NCI-H460 (cell line): ENCODE data around the gene MBD6. TPM values are rescaled to one million over a fixed set of nuclear protein-coding genes. Genes with fewer than 3 reads are reported as not detected.
A peak's percentile ranks its signal among the peaks of the same experiment; 100 is the strongest.

Experiments
- DNase-seq: peaks from one replicate; pipeline ENCODE4 v3.0.0-alpha.2; 2016; ENCODE audit warnings: low read depth; ENCODE audit errors: extremely low read depth
- polyA plus RNA-seq: library from polyadenylated mRNA; depleted of rRNA; stranded (reverse); fragments of >200 nt; gene quantifications from 2 replicates; pipeline ENCODE4 v1.2.3, GENCODE V29; 2014; cell fraction: nucleus; rRNA removed
- total RNA-seq: library from RNA; depleted of rRNA; stranded (reverse); fragments of >200 nt; shearing (Covaris generic); gene quantifications from 2 replicates; pipeline ENCODE4 v1.2.3, GENCODE V29; 2014; rRNA removed

Gene MBD6, protein sequence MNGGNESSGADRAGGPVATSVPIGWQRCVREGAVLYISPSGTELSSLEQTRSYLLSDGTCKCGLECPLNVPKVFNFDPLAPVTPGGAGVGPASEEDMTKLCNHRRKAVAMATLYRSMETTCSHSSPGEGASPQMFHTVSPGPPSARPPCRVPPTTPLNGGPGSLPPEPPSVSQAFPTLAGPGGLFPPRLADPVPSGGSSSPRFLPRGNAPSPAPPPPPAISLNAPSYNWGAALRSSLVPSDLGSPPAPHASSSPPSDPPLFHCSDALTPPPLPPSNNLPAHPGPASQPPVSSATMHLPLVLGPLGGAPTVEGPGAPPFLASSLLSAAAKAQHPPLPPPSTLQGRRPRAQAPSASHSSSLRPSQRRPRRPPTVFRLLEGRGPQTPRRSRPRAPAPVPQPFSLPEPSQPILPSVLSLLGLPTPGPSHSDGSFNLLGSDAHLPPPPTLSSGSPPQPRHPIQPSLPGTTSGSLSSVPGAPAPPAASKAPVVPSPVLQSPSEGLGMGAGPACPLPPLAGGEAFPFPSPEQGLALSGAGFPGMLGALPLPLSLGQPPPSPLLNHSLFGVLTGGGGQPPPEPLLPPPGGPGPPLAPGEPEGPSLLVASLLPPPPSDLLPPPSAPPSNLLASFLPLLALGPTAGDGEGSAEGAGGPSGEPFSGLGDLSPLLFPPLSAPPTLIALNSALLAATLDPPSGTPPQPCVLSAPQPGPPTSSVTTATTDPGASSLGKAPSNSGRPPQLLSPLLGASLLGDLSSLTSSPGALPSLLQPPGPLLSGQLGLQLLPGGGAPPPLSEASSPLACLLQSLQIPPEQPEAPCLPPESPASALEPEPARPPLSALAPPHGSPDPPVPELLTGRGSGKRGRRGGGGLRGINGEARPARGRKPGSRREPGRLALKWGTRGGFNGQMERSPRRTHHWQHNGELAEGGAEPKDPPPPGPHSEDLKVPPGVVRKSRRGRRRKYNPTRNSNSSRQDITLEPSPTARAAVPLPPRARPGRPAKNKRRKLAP
- total RNA-seq, result 8.3 and 10.0 TPM in 2 replicates
- polyA plus RNA-seq, result 8.2 and 9.4 TPM in 2 replicates

DNA sequence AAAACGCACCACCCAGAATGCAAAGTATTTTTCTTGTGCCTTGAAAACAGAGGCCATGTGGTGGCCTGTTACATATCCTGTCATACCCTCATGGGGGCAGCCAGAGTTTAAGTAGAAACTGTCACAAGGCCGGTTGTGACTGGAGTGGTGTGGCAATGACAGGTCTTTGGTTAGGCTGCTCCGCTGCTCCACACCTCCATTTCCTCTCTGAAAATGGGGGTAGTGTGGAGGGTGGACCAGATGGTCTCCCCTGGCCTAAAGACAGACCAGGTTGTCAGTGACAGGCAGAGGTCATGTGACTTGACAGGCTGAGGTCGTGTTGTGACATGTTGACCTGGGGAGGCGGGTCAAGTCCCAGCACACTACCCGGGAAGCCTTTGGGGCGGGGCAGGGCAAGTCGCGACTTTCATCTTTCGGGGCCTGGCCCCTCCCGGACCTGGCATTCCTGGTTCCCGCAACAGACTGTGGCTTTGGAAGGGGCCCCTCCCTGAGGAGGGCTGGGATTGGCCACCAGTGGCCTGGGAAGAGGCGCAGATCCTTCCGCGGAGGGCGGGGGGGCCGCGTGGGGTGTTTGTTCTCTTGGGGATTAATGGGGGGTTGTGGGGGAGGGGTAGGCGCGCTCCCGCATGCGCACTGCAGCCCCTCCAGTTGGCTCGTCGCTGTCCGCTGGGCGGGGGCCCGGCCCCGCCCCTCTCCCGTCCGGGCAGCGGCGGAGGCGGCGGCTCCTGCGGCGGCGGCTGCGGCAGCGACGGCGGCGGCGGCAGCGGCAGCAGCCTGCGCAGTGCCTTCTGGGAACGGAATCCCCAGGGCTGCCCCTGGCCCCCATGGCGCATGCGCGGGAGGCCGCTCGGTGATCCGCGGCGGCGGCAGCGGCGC, at the start of gene MBD6:
Gene MBD6 (plus strand): TSS at position 814 of the 876 bp plus-strand sequence. CDS start 1,480 bp downstream, outside the sequence.
- DNase-seq, result peak; percentile 88

DNA sequence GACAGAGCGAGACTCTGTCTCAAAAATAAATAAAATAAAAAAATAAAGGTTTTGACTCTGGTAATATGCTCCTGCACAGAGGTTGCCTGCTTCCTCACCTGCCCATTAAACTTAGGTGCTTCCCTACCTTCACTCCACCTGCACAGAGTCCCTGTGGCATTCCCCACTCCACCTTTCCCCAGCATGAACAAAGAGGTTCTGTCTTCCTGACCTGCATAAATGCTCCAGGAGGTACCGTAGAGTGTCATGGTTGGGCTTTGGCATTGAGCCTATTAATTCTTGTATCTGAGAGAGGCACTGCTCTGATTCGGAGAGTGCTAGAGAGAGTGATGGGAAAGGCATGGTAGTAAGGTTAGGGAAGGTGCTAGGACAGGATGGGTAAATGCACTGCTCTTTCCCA, 49.2 kb upstream of the MBD6 start:
- no peak for DNase-seq

GRCh38 chr12:57473886-57474285, 48.7 kb upstream of the MBD6 start:
- DNase-seq, result no peak

- no peak for DNase-seq
These were observed 48.2 kb upstream of the MBD6 start for GRCh38 chr12:57474430-57474829.

- no peak for DNase-seq
These were observed 47.8 kb upstream of the MBD6 start for GRCh38 chr12:57474862-57475261.

GRCh38 chr12:57475271-57476161, 47.1 kb upstream of the MBD6 start:
- DNase-seq, result no peak

DNA sequence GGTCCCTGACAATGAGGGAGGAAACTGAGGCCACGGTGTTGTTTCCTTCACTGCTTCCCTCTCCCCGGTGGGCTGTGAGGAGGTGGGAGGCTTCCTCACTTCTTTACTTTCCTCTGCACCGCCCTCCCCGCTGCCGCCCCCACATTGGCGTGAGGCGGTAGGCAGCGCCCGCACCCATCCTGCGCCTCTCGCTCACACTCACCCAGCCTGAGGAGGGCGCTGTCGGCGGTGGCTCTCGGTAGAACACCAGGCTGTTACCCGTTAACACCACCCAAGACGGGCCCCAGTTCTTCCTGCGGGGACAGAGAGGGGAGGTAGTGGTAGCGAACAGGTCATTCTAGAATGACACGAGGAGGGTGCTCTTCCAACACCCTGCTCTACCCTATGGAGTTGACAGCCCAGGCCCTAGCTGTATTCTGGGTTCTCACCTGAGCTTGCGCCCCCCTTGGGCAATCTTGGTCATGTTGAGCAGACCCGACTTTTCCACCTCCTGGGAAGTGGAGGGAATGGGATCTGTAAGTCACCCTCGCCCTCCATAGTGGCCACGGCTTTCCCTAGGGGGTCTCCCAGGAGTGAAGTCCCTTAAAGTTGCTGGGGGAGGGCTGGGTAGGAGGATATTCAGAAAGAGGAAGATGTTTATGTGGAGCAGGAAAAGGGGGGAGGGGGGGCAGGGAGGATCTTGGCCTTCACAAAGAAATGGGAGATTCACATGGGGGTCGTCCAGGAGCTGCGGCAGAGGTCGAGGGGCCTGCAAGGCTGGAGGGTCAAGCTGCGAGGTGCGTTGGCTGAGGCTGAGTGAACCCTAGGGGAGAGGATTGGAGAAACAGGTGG, 46.2 kb upstream of the MBD6 start:
- DNase-seq, result no peak

GRCh38 chr12:57476993-57477709, 45.5 kb upstream of the MBD6 start:
- no peak for DNase-seq

DNA sequence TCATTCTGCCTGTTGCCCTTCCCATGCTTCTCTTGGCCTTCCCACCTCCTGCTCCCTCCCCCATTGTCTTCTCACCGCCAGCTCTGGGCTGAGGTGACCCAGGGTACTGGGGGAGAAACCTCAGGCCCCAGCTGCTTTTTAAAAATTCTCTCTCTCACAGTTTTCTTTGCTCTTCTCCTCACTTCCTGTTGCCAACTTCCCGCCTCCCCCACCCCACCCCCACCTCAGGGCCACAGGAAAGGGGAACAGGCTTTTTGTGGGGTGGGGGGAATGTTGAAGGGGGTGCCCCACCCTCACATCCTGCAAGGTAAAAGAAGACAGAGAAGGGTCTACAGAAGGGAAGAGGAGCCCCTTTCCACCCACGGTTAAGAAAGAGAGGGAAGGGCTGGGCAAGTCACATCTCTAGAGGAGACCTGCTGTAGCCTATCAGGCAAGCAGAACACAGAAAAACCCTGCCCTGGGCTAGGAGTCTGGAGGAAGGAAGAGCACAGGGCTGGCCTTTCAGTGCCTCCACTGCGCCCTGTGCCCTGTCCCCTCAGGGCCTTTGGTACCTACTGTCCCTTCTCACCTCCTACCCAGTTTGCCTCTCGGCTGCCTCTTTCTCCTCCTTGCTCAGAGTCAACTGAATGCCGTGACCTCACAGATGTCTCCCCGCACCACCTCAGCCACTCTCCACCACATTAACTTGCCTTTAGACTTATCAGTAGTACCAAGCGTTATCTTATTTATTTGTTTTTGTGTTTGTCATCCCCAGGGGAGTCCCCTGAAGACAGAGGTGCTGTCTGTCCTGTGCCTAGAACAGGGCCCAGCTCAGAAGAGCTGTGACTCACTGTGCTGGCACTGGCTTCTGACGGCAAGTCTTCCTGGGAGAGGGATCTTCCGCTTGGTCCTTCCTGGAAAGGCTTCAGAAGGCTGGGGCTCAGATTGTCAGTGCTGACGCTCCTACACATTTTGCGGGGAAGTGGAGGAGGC, 44.6 kb upstream of the MBD6 start:
- DNase-seq, result no peak

GRCh38 chr12:57479043-57479375, 43.6 kb upstream of the MBD6 start:
- no peak for DNase-seq

DNA sequence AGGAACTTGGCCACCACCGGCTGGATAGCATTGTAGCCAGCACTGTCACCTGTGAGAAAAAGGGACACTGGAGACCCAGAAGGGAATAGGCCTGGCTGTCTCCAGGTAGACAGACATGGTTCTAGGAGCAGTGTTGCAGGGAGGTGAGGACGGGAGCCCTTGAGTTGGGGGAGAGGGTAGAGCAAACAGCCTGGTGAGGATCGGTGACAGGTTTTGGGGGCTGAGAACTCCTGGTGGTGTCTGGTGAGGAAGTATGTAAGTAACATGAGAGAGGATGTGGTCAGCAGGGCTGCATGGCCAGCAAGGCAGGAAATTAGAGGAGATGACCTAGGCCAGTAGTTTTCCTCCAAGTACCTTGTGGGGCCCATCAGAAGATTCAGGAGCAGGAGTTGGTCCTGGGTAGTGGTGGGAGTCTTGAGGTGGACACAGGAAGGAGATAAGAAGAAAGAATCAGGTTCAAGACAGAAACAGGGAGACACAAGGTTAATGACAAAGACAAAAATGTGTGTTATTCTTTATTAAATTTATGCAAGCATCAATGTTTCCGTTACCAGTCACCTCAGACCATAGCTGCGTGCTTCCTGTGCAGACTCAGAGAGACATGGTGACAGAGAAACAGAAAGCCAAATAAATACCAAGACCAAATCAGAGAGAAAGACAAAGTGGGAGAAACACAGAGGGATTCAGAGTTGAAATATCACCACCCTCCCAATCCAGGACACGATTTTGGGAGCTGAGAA, 43.1 kb upstream of the MBD6 start, which contains the start of gene ARHGAP9:
Gene ARHGAP9 (minus strand): TSS at position 491 of the 740 bp plus-strand sequence. CDS start 460 bp downstream, at position 31.
- DNase-seq, result no peak

GRCh38 chr12:57481671-57482070, 41.0 kb upstream of the MBD6 start:
- no peak for DNase-seq

- no peak for DNase-seq
These were observed 39.2 kb upstream of the MBD6 start for GRCh38 chr12:57483466-57483865.

DNA sequence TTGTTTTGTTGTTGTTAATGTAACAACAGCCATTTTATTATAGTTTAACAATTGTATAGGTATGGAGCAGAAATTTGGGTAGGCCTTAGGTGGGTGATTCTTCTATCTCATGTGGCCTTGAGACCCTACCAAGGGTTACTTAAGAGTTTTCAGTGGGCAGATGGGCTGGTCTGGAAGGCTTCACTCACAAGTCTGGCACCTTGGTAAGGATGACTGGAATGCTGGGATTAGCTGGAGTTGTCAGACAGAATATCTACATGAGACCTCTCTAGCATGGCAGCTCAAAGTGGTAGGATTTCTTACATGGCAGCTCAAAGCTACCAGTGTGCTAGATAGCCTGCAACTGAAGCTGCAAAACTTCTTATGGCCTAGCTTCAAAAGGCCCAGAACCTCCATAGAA, 36.9 kb upstream of the MBD6 start:
- no peak for DNase-seq

GRCh38 chr12:57487055-57487596, 35.5 kb upstream of the MBD6 start:
- no peak for DNase-seq
